Measurements from ENCODE around the gene ANAPC10.

Gene ANAPC10

GRCh38 chr4:145055533-145056257 is 42.3 kb downstream of the ANAPC10 start:
- ATAC-seq = no peak
- TF ChIP-seq CSRNP3 (CRISPR knock-in tag; IDR thresholded peaks at IDR 0.05) (no peak), PATZ1 (CRISPR knock-in tag; IDR thresholded peaks at IDR 0.05; ENCODE audit: borderline replicate concordance) (no peak), GLIS3 (CRISPR knock-in tag; IDR thresholded peaks at IDR 0.05) (no peak), ZFP30 (CRISPR knock-in tag; IDR thresholded peaks at IDR 0.05) (no peak), SNAI2 (CRISPR knock-in tag; IDR thresholded peaks at IDR 0.05) (no peak), ESRRG (CRISPR knock-in tag; IDR thresholded peaks at IDR 0.05) (no peak), CSDC2 (CRISPR knock-in tag; IDR thresholded peaks at IDR 0.05) (no peak), RARB (CRISPR knock-in tag; IDR thresholded peaks at IDR 0.05) (no peak), ZNF8 (CRISPR knock-in tag; IDR thresholded peaks at IDR 0.05) (no peak), ARNTL (CRISPR knock-in tag; IDR thresholded peaks at IDR 0.05; ENCODE audit: borderline replicate concordance, low read depth) (no peak), TOX (CRISPR knock-in tag; IDR thresholded peaks at IDR 0.05; ENCODE audit: borderline replicate concordance) (no peak), CREB5 (CRISPR knock-in tag; IDR thresholded peaks at IDR 0.05; ENCODE audit: low read depth) (no peak), ZFP3 (CRISPR knock-in tag; IDR thresholded peaks at IDR 0.05) (no peak), ISL1 (CRISPR knock-in tag; IDR thresholded peaks at IDR 0.05) (no peak), ZNF565 (CRISPR knock-in tag; conservative IDR thresholded peaks at IDR 0.05; ENCODE audit: low read depth) (no peak), ZC3H10 (CRISPR knock-in tag; IDR thresholded peaks at IDR 0.05) (no peak), BACH2 (CRISPR knock-in tag; IDR thresholded peaks at IDR 0.05; ENCODE audit: borderline replicate concordance) (no peak), POU6F1 (CRISPR knock-in tag; IDR thresholded peaks at IDR 0.05; ENCODE audit: borderline replicate concordance, low read depth) (no peak), TCF4 (CRISPR knock-in tag; IDR thresholded peaks at IDR 0.05; ENCODE audit: borderline replicate concordance) (no peak), TSHZ2 (CRISPR knock-in tag; IDR thresholded peaks at IDR 0.05) (no peak)

- no peak for ATAC-seq
- no peak for TF ChIP-seq ZNF565 (CRISPR knock-in tag; conservative IDR thresholded peaks at IDR 0.05; ENCODE audit: low read depth)
- no peak for TF ChIP-seq ZNF70 (CRISPR knock-in tag; IDR thresholded peaks at IDR 0.05)
- no peak for TF ChIP-seq BACH2 (CRISPR knock-in tag; IDR thresholded peaks at IDR 0.05; ENCODE audit: borderline replicate concordance)
- TF ChIP-seq ZC3H10 (CRISPR knock-in tag; IDR thresholded peaks at IDR 0.05) = no peak
- no peak for TF ChIP-seq GLIS3 (CRISPR knock-in tag; IDR thresholded peaks at IDR 0.05)
- TF ChIP-seq POU6F1 (CRISPR knock-in tag; IDR thresholded peaks at IDR 0.05; ENCODE audit: borderline replicate concordance, low read depth) = no peak
- TF ChIP-seq TCF4 (CRISPR knock-in tag; IDR thresholded peaks at IDR 0.05; ENCODE audit: borderline replicate concordance) = no peak
- TF ChIP-seq PPARA (CRISPR knock-in tag; IDR thresholded peaks at IDR 0.05; ENCODE audit: borderline replicate concordance) = no peak
- no peak for TF ChIP-seq ZNF8 (CRISPR knock-in tag; IDR thresholded peaks at IDR 0.05)
- no peak for TF ChIP-seq OSR1 (CRISPR knock-in tag; IDR thresholded peaks at IDR 0.05)
- no peak for TF ChIP-seq PATZ1 (CRISPR knock-in tag; IDR thresholded peaks at IDR 0.05; ENCODE audit: borderline replicate concordance)
- no peak for TF ChIP-seq TSHZ2 (CRISPR knock-in tag; IDR thresholded peaks at IDR 0.05)
These were observed 48.8 kb downstream of the ANAPC10 start for GRCh38 chr4:145049241-145049640.
